NCI-H345 (cell line): Measurements from ENCODE around the gene RCBTB2.
A peak's percentile ranks its signal among the peaks of the same experiment; 100 is the strongest.

Source experiments
- DNase-seq: peaks from one replicate; lab custom pipeline; 2025; lab: John Stamatoyannopoulos, UW

Gene RCBTB2

GRCh38 chr13:48563626-48564025 lies 30.7 kb upstream of the RCBTB2 start:
- DNase-seq, result no peak

DNA sequence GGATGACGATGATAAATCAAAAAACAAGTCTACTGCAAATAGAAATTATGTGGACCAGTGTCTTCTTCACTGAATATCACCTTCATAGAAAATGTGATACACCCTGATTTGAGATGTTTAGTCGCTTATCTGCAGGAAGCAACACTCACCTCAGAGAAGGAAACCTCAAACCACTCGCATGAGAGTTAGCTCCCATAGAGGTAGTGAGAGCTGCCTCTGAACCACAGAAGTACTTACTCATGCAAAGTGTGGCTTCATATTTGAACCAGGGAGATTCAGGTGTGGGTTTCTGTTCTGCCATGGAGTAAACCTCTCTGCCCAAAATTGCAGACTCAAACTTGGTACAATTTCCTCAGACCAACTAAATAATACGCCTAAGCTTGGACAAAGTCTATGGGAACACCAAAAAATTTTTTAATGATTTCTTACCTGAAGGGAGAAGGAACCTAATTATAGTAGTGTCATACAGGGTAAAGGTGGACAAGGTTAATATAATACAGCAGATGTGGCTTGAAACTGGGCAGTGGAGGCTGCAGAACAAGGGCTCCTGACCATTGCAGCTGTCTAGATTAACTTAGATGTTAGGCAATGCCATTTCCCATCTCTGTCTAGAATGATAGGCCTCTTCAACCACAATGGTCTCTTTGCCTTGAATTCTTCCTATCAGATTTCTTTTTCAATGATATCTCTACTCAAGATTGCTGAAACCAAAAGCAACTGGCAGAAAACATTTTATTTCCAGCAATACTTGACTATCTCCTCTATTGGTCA lies 29.6 kb upstream of the RCBTB2 start:
- no peak for DNase-seq

GRCh38 chr13:48561466-48562235 lies 28.8 kb upstream of the RCBTB2 start:
- no peak for DNase-seq

DNA sequence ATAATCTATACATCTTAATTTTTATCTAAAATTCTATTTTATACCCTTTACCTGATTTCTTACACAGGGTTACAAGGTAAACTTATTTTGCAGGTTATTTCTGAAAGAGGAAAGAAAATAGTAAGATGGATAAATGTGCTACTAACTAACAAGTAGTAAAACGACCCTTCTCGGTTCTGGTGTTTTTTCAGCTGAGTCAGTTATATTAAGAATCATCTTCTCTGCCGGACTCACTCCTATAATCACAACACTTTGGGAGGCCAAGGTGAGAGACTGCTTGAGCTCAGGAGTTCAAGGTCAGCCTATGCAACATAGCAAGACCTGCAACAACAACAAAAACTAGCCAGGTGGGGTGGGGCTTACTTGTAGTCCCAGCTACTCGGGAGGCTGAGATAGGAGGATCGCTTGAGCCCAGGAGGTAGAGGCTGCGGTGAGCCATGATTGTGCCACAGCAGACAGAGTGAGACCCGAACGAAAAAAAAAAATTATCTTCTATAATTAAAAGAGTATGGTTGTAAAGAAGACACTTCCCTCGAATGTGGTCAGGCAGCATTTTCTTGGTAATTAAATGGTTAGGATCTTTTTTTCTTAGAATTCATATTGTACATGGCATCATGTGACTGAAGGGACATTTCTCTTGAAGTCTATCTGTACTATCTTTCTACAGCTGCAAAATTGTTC lies 27.9 kb upstream of the RCBTB2 start:
- DNase-seq, result no peak

- no peak for DNase-seq
Measured at GRCh38 chr13:48559638-48560320, 26.9 kb upstream of the RCBTB2 start.

DNA sequence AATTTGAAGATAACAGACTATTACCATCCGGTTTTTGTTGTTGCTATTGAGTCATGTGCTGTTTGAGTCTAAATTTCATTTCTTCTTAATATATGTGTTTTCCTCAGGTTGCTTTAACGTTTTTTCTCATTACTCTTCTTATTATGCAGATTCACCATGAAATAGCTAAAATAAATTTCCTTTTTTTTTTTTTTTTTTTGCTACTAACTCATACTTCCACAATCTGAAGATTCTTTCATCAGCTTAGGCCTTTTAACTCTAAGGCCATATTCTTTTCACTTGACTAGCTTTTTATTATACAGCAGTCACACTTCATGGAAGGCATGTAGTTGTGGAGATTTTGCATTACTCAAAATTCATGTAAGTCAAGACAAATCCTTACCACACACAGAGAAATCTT lies 23.9 kb upstream of the RCBTB2 start:
- DNase-seq, result no peak

DNA sequence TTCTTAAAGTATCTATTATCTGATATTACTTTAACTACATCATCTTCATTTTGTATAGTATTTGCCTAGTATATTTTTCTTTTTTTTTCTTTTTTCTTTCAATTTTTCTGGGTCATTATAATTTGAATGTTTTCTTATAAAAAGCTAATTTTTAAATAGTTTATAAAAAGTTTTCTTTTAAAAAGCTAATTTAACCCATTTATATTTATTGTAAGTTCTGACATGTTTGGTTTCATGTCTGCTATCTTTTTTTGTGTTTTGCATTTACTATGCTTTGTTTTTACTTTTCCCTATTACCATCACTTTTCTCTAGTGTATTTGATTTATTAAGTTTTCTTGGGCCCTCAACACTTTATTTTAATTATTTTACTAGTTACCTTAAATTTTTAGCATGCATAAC lies 22.6 kb upstream of the RCBTB2 start:
- DNase-seq, result no peak

- DNase-seq, result no peak
Measured at GRCh38 chr13:48551329-48551728, 18.4 kb upstream of the RCBTB2 start.

- no peak for DNase-seq
Measured at GRCh38 chr13:48549658-48550057, 16.8 kb upstream of the RCBTB2 start.

GRCh38 chr13:48547663-48548092 lies 14.8 kb upstream of the RCBTB2 start:
- DNase-seq, result no peak

DNA sequence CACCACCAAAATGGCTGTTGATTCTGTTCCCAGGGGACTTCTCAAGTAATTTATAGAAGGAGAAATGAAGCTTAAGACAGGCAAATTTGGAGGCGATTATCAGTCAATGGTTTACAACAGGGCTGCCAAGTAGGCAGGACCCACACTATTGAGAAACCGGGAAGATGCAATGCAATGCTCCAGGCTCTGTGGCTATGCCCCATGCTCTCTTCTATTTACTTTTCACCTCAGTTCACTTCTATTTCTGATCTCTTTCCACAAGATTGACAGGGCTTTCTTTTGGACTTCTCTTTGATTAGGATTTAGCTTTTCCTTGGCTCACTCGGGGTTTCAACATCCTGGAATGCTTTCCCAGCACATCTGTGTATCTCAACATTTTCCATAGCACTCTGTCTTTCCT lies 12.7 kb upstream of the RCBTB2 start:
- no peak for DNase-seq

GRCh38 chr13:48542581-48543341 lies 9.9 kb upstream of the RCBTB2 start:
- peak; percentile 46 for DNase-seq

DNA sequence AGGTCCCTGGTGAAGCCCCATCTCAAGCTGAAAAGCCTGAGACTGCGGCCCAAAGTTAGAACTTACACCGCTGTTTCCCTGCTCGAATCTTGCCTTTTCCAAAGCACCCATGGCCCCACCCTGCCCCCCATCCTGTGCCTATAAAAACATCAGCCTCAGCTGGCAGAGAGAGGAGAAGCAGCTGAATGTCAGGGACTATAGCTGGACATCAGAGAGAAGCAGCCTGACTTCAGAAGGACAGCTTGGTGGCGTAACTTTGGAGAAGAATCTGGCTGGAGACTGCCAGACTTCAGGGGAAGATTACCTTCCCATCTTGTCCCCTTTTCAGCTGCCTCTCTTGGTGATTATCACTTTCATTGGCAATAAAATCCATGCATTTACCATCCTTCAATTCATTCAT lies 9.3 kb upstream of the RCBTB2 start:
- no peak for DNase-seq

- DNase-seq, result no peak
Measured at GRCh38 chr13:48539550-48539949, 6.7 kb upstream of the RCBTB2 start.

DNA sequence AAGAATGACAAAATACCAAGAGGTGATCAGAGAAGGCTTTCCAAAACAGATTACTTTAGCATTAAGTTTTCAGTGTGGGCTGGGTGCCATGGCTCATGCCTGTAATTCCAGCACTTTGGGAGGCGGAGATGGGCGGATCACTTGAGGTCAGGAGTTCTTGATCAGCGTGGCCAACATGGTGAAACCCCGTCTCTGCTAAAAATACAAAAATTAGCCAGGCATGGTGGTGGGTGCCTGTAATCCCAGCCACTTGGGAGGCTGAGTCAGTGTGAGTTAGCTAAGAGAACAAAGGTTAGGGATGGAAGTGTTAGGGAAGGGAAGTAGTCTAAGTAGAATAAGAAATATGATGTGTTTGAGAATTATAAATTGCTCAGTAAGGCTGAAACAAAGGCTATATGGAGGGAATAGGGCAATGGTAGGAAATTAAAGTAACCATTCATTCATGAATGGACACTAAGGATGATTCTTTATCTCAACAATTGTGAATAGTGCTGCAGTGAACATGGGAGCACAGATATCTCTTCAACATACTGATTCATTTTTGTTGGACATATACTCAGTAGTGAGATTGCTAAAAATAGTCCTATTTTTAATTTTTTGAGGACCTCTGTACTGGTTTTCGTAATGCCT lies 3.9 kb upstream of the RCBTB2 start:
- no peak for DNase-seq

DNA sequence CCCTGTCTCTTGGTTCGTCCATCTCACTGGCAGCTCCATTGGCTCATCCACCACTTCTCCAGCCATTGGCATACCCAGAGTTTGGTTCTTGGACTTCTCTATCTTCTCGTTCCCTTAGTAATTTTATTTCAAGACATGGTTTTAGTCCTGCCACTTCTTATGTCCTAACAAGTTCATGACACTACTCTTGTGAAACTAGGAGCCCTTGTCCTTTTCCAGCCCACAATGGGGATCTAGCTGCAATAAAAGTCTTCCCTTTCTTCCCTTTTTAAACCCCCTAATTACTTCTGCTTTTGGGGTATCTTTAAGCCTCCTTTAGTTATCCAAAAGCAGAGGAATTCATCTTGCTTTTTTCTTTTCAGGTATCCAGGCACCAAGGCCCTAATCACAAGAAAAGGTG lies 2.9 kb upstream of the RCBTB2 start:
- DNase-seq, result no peak

- no peak for DNase-seq
Measured at GRCh38 chr13:48534911-48535501, 2.1 kb upstream of the RCBTB2 start.

DNA sequence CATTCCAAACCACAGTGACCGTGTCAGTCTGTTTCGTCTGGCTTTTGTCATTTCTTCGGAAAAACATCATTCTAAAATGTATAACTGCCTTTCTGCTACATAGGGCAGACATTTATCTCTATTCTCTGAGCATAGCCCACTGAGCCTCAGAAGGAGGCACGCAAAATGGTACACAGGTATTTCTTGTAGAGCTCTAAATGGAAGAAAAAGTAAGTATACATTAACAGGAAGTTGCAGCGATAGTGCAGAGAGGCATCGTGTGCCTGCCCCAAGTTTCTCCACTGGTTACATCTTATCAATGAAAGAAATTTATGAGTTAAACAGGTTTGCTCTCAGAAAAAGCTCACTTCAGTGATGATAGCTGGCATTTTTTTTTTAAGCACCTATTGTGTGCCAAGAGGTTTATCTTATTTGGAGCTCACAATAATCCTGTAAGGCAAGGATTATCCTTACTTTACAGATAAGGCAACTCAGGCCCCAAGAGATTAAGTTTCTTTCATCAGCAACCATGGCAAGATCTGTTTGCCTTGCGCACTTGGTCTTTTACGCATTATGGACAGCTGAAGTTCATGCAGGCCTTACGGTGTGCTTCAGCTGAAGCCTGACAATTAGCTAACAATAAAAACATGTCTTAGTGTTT lies 1.2 kb upstream of the RCBTB2 start:
- no peak for DNase-seq

DNA sequence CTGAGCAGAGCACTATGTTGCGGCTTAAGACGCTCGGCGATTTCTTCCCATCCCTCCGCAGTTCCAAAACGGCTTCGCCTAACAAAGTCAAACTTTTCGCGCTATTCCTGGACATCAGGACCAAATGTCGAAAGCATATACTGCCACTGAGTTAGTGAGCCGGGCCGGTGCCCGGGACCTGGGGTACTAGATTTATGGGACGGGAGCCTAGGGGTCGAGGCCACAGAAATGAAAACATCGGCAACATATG lies 699 bp downstream of the RCBTB2 start:
- no peak for DNase-seq

DNA sequence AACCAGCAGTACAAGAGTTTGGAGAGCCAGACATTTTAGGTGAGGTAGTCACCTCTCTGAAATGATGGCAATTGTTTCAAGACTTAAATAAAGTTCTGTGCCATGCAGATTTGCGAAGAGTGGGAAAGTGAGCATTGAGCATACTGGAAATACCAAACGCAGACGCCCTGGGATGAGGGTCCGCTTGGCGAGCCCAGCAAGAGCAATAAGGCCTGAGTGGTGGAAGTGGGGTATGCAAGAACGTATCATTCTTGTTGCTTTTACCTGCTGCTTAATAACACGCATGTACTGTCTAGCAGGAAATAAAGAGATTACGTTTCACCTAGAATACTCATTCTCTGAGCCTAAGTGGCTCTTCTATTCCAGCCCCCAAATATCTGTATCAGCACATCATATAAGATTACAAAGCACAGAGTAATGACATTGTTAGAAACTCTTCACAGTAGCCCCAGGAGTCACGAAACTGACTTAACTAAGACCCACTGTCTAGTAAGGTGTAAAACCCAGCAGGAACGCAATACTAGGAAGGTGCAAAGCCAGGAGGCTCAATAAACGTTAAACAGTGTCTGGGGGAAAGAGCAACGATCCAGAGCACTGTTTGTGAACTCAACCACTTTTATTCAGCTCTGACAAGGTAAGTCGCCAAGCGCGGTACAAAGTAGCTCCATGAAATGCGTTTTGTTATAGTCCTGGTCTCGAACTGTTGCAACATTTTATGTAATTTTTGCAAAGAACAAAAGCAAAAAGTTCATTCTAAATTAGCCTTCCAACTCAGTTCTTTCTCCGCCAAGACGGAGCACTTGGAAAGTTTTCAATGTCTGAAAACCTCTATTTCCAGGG lies 1.2 kb downstream of the RCBTB2 start:
- DNase-seq, result peak; percentile 4
